ENCODE data around the gene ESYT2. TPM values are rescaled to one million over a fixed set of nuclear protein-coding genes. Genes with fewer than 3 reads are reported as not detected.
A peak's percentile ranks its signal among the peaks of the same experiment; 100 is the strongest.

The ESYT2 gene
- total and polyA plus RNA-seq, 9 of the 15 experiments (the other 6 are each of a cell fraction or from before 2014, with no cell fraction given), result 5.8 to 86.9 (median 64.7) TPM

DNA sequence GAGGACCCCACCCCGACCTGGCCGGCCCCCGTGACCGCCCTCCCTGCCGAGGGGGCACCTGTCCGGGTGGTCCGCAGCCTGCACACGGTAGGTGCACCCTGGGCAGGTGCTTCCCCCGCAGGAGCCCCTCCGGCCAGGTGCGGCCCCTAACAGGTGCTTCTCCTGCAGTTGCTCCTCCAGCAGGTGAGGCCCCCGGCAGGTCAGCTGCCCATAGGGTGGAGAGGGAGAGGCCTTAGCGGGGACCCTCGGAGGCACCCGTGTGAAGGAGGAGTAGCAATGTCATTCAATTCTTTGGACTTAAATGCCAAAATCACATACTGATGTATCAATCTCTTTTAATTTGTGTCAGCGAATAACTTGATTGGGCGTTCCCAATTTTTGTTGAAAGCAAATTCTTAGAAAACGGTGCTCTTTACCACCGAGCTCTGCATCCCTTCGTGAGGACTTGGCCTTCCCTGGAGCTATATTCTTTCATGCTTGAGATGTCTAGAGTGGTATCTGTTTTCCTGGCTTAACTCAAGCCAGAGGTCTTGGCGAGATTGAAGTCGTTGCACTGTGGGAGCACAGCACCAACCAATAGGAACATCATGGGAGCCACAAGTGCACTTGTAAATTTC, 124.0 kb downstream of the ESYT2 start (continued):
- TF ChIP-seq THRB (CRISPR knock-in tag; conservative IDR thresholded peaks at IDR 0.05) (0 out of 2 replicates have a peak, but pooled peaks have one; percentile 17), ZBED1 (IDR thresholded peaks at IDR 0.05) (no peak), C11orf30 (IDR thresholded peaks at IDR 0.05; ENCODE audit: low read depth) (peak; percentile 37; the same call in 1 of the 2 replicates), SP1 (CRISPR knock-in tag; IDR thresholded peaks at IDR 0.05) (no peak), ZNF175 (CRISPR knock-in tag; IDR thresholded peaks at IDR 0.05; ENCODE audit: low read depth) (peak; percentile 37; the same call in 1 of the 2 replicates), PHF20 (IDR thresholded peaks at IDR 0.05; ENCODE audit: partially characterized antibody) (peak; percentile 5), ZFP91 (CRISPR knock-in tag; IDR thresholded peaks at IDR 0.05) (no peak), U2AF2 (optimal IDR thresholded peaks at IDR 0.05; ENCODE audit: low read depth, low read length) (no peak), BRD9 (IDR thresholded peaks at IDR 0.05; ENCODE audit: low read depth, partially characterized antibody) (peak; percentile 11), KDM2B (CRISPR knock-in tag; IDR thresholded peaks at IDR 0.05) (0 out of 2 replicates have a peak, but pooled peaks have one; percentile 49), ZNF263 (CRISPR knock-in tag; IDR thresholded peaks at IDR 0.05; ENCODE audit: borderline replicate concordance) (0 out of 2 replicates have a peak, but pooled peaks have one; percentile 9), MYC (IDR thresholded peaks at IDR 0.05; ENCODE audit: low read depth, low read length) (no peak), MYC (CRISPR knock-in tag; IDR thresholded peaks at IDR 0.05; ENCODE audit: borderline replicate concordance, low read depth) (peak; percentile 81), ETS2 (tag; IDR thresholded peaks at IDR 0.05; ENCODE audit: borderline replicate concordance, poor library complexity, severe bottlenecking) (peak; percentile 31), FOXK2 (conservative IDR thresholded peaks at IDR 0.05 in 1 of 2, IDR thresholded peaks at IDR 0.05 in 1 of 2; ENCODE audit: low read depth in 2 of 2) (0 out of 4 replicates have a peak, but pooled peaks of 1 of the 2 experiments have one; percentile 14), ELF1 (tag; IDR thresholded peaks at IDR 0.05) (peak; percentile 58), ZNF316 (IDR thresholded peaks at IDR 0.05) (peak; percentile 38; the same call in 1 of the 2 replicates), ZNF253 (CRISPR knock-in tag; conservative IDR thresholded peaks at IDR 0.05) (no peak), CBX2 (IDR thresholded peaks at IDR 0.05; ENCODE audit: insufficient read depth, low read length, poor library complexity, severe bottlenecking) (no peak), MECOM (CRISPR knock-in tag; IDR thresholded peaks at IDR 0.05) (0 out of 2 replicates have a peak, but pooled peaks have one; percentile 20), POLR2B (IDR thresholded peaks at IDR 0.05; ENCODE audit: low read depth, partially characterized antibody) (no peak), FOSL1 (tag; conservative IDR thresholded peaks at IDR 0.05) (peak; percentile 48; the same call in 1 of the 2 replicates), PHB (CRISPR knock-in tag; IDR thresholded peaks at IDR 0.05) (no peak), NONO (IDR thresholded peaks at IDR 0.05; ENCODE audit: low read depth in 2 of 2, low read length in 1 of 2) (no peak), ZFX (CRISPR knock-in tag; IDR thresholded peaks at IDR 0.05) (peak; percentile 47; the same call in 1 of the 2 replicates)
- TF ChIP-seq, protein P1, sequence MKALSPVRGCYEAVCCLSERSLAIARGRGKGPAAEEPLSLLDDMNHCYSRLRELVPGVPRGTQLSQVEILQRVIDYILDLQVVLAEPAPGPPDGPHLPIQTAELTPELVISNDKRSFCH (CRISPR knock-in tag; IDR thresholded peaks at IDR 0.05), result no peak
- TF ChIP-seq, protein P1 (tag; IDR thresholded peaks at IDR 0.05), result no peak

All from K562 (cell line).